AG08396 (cell line): ENCODE results near the gene ARPC5.

Source experiments
- DNase-seq: peaks from one replicate; pipeline ENCODE4 v3.0.0; 2012; ENCODE audit warnings: low spot score, mixed read lengths

The ARPC5 gene

GRCh38 chr1:183609759-183610452, 25.7 kb downstream of the ARPC5 start:
- DNase-seq: no peak

- DNase-seq: peak; percentile 34
These were observed 26.3 kb downstream of the ARPC5 start for GRCh38 chr1:183609313-183609712.

GRCh38 chr1:183607322-183607980, 28.1 kb downstream of the ARPC5 start:
- no peak for DNase-seq

GRCh38 chr1:183605904-183606303, 29.7 kb downstream of the ARPC5 start:
- no peak for DNase-seq

- DNase-seq: no peak
These were observed 30.8 kb downstream of the ARPC5 start for GRCh38 chr1:183604815-183605214.

GRCh38 chr1:183604038-183604808, 31.4 kb downstream of the ARPC5 start:
- DNase-seq: no peak

GRCh38 chr1:183602510-183602909, 33.1 kb downstream of the ARPC5 start:
- no peak for DNase-seq

GRCh38 chr1:183600634-183601033, 34.9 kb downstream of the ARPC5 start:
- no peak for DNase-seq

GRCh38 chr1:183600136-183600535, 35.4 kb downstream of the ARPC5 start:
- peak; percentile 54 for DNase-seq

- DNase-seq: no peak
These were observed 37.2 kb downstream of the ARPC5 start for GRCh38 chr1:183598386-183598785.

GRCh38 chr1:183597656-183598347, 37.8 kb downstream of the ARPC5 start:
- no peak for DNase-seq

GRCh38 chr1:183596500-183596899, 39.1 kb downstream of the ARPC5 start:
- DNase-seq: no peak

GRCh38 chr1:183595537-183595936, 40.0 kb downstream of the ARPC5 start:
- no peak for DNase-seq

GRCh38 chr1:183593356-183593755, 42.2 kb downstream of the ARPC5 start:
- no peak for DNase-seq

- DNase-seq: no peak
These were observed 42.9 kb downstream of the ARPC5 start for GRCh38 chr1:183592733-183593132.

- no peak for DNase-seq
These were observed 45.1 kb downstream of the ARPC5 start, which contains the start of gene NCF2 for GRCh38 chr1:183590244-183591191. TSS of gene NCF2 (minus strand) at chr1:183590459. CDS start at chr1:183590329, 130 bp downstream.

- no peak for DNase-seq
These were observed 45.7 kb downstream of the ARPC5 start for GRCh38 chr1:183589874-183590243.

GRCh38 chr1:183589384-183589783, 46.2 kb downstream of the ARPC5 start:
- no peak for DNase-seq

GRCh38 chr1:183588827-183589226, 46.8 kb downstream of the ARPC5 start:
- no peak for DNase-seq

- no peak for DNase-seq
These were observed 48.7 kb downstream of the ARPC5 start for GRCh38 chr1:183586926-183587325.

- DNase-seq: no peak
These were observed 49.1 kb downstream of the ARPC5 start for GRCh38 chr1:183586455-183586854.
